ENCODE data around the gene CCNG2.

The CCNG2 gene

DNA sequence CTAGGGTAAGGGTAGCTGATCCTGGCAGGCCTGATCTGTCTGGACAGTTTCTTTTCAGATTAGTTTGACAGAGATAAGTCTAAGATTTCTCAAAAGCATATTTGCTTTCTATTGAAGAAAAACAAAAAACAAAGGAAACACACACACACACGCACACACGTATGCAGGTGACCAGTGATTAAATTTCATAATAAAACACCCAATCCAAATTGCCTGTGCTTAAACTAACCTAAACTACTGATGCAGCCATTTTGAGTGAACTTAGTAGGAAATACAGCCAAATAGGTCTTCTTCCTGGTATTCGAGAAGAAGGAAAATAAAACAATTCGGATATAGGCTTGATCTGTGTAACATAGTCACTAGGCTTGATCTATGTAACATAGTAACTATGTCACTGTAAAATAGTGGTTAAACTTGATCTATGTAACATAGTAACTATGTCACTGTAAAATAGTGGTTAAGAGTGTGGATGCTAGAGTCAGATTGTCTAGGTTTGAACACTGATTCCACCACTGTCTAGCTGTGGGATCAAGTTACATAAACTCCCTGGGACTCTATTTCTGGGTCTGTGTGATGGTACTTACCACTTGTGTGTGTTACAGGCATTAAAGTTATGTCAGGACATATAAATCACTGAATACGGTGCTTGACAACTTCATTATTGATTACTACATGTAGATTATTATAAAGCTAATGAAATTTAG is 9.8 kb upstream of the CCNG2 start:
- DNase-seq (ENCODE audit: low spot score): no peak

DNA sequence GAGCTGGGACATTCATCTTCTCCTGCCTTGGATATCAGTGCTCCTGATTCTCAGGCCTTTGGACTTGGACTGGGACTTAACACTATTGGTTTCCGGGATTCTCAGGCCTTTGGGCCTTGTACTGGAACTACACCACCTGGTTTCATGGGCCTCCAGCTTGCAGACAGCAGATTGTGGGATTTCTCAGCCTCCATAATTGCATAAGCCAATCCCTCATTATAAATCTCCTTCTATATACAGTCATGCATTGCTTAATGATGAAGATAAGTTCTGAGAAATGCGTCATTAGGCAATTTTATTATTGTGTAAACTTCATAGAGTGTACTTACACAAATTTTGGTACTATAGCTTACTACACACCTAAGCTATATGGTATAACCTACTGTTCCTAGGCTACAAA is 8.9 kb upstream of the CCNG2 start:
- no peak for DNase-seq (ENCODE audit: low spot score)

DNA sequence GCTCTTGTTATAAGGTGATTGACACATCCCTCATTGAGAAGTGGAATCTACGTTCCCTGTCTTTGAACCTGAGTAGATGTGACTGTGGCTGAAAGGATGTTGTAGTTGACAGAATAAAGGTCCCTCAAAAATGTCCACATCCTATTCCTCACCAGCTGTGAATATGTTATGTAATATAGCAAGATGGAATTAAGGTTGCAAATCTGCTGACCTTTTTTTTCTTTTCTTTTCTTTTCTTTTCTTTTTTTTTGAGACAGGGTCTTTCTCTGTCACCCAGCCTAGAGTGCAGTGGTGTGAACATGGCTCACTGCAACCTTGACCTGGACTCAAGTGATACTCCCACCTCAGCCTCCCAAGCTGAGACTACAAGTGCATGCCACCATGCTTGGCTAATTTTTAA is 7.2 kb upstream of the CCNG2 start:
- DNase-seq (ENCODE audit: low spot score): no peak

DNA sequence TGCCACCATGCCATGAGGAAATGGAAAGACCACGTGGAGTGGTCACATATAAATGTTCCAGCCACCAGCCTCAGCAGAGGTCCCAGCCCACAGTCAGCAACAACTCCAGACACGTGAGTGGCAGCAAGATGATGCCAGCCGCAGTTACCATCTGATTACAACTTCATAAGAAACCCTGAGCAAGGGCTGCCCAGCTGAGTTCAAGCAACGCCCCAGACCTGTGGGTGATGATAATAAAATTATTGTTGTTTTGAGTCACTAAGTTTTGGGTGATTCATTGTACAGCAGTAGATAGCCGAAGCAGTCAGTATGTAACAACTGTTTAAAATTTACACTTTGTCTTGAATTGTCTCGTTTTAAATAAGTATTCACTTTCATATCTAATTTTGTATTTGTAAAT is 5.8 kb upstream of the CCNG2 start:
- no peak for DNase-seq (ENCODE audit: low spot score)

DNA sequence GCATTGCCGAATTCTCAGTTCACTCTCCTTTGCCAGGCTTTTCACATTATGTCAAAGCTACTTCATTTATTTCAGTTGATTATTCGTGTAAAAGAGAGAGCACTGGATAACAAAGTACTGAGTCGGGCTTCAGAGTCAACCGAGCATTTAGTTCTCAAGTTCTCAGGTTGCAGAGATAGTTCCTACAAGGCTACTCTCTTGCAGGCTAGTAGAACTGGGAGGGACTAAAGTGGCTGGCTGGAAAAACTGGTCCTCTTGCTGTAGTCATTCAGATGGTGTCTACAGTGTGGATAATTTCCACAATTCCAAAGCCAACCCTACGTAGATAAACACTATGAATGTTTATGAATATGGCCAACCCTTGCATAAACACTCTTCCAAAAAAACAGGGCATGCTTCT is 4.6 kb upstream of the CCNG2 start:
- peak; percentile 50 for DNase-seq (ENCODE audit: low spot score)

DNA sequence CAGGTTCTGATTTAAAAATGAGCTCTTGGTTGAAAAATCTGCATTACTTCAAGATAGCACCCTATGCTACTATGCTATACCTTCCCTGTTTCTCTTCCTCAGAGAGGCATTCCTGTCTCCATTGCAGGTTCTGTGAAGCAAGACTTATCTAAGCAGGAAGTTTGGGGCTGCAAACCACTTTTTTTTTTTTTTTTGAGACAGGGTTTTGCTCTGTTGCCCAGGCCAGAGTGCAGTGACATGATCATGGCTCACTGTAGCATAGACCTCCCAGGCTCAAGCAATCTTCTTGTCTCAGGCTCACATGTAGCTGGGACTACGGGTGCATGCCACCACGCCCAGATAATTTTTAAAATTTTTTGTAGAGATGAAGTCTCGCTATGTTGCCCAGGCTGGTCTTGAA is 4.0 kb upstream of the CCNG2 start:
- DNase-seq (ENCODE audit: low spot score): peak; percentile 46

DNA sequence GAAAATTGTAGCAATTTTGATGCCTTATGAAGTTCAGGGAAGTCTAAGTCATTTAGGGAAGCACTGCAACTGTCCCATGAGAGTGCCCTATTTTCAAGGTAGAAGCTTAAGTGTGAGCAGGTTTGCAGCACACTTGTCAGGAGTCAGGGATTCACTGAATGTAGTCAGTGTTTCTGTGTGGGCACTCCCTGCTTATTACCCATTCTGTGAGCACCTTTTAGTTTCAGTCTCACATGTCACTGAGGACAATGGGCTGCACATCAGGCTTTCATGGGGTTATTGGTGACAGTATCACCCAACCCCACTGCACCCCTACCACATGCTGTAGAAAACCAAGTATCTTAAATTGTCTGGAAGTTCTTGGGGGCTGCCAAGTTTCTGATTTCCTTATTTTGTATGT is 2.9 kb upstream of the CCNG2 start:
- DNase-seq (ENCODE audit: low spot score): no peak

DNA sequence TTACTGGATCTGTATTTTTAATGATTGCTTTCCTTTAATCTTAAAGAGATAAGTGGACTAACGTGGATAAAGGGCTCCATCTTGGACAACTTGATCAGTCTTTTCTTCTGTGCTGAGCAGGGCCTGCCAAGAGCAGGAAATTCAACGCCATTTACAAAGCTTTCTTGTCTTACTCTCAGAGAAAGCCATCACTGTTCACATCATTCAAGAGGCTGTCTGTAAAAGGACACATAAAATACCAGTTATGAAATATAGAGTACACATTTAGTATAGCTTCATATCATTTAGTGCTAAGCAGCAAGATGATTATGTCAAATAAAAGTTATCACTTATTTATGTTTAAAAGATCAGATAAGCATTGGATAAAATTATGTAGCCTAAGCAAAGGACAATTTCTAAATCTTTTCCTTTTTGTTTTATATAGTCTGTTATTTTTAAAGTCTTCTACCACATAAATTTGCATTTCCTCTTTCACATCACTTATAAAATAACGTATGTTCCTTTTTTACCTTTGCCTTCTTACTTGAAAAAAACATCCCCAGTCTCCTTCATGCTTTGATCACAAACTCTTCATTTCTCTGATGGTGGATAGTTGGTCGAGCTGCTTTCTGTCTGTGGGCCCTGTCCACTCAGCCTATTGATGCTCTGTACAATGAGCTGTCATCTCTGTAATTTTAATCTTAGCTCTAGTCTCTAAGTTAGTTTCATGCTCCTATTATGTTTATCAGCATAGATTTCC is 2.1 kb upstream of the CCNG2 start:
- DNase-seq (ENCODE audit: low spot score): no peak

DNA sequence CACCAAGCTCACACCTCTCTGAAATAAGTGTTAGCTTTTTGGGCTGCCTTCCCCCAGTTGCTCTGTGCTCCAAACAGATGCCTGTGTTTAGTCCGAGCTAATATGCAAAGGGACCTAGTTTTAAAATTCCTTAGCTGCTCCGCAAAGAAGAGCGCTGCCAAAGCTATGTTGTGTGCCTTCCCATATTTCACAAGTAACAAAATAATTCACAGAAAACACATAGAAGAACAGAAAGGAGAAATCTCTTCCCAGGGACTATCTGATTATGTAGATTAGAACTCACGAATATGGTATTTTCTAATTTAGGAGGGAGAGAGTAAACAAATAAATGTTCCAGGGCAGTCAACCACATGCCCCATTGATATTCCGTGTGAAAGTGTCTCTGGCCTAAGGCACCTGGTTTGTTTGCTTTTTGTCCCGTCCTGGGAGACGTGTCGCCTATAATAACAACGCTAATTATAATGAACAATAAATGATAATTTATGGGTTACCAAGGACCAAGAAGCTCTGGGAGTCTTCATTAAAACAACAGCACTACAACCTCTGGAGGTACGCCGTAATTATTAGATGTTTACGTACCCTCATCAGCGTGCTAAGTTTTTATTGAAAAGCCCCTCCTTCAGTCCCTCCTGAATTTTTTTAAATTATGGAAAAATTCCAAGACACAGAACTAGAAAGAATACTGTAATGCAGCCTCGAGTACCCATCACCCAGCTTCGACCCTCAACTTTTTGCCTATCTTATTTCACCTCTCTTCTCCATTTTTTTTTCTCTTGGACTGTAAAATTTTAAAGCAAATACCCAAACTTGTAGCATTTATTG is 1.2 kb upstream of the CCNG2 start:
- DNase-seq (ENCODE audit: low spot score): no peak

DNA sequence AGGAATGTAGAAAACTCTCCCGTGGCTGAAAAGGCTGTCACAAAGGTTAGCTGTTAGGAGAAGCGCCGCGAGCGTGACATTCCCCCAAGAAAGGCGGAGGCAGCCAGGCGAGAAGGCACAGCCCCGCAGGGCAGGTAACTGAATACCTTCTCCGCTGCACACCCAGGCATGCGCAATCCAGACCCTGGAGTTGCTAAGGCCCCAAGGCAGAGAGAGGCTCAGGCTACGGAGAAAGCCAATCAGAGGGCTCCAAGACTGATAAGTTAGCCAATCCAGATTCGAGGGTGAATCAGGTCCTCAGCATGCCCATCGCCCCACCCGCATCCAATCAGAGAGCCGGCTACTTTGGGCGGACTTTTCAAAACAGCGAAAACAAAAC is 485 bp upstream of the CCNG2 start:
- peak; percentile 100 for DNase-seq (ENCODE audit: low spot score)

DNA sequence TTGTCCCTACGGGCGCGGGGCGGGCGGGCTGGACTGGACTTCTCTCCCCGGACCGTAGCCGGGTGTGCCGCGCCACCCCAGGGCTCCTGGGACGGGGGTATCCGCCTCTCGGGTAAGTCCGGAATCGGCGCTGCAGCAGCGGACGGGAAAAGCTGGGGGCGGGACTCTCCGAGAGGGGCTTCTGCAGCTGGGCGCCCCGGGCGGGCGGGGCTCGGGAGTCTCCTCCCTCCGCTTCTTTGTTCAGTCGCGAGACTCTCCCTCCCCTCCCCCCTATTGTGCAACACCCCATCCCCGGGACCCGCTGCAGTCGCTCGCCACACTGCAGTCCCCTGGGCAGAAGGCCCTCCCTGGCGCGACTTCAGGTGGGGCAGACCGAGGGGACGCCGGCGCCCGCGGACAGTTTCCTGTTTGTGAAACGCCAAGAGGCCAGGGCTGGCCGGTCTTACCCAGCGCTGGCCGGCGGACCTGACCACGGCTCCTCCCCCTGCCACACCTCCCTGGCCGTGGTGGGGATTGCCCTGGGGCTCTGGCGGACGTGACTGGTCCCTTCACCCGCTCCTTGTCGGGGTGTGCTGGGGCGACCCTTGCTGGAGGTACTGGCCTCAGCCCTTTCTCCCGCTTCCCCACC is 966 bp downstream of the CCNG2 start:
- peak; percentile 90 for DNase-seq (ENCODE audit: low spot score)

DNA sequence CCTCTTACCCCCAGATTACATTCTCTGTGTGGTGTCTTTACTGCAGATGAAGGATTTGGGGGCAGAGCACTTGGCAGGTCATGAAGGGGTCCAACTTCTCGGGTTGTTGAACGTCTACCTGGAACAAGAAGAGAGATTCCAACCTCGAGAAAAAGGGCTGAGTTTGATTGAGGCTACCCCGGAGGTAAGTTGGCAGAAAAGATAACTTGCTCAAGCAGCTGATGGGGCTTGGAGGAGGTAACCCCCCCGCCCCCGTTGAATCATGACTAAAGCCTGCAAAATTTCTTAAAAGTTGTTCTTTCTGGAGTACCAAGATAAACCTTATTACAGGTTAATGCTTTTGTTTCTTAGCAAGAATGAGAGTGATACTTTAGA is 1.5 kb downstream of the CCNG2 start:
- DNase-seq (ENCODE audit: low spot score): no peak

DNA sequence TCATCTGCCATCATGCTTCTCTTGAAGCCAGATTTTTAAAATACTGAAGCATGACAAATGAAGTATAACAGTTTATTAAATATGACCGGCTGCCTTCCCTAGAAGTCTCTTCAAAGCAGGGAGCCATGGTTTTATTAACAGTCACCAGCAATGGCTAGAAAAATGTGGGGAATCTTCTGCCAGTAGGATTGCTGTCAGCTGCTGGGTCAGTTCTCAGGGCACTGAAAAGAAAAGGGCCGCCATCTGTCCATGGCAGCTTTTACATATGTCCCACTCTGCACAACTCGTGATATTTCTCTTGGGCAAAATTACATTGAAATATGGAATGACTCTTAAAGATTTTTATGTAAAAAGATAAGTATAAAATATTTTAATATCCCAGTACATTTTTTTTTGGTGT is 2.8 kb downstream of the CCNG2 start:
- DNase-seq (ENCODE audit: low spot score): no peak

DNA sequence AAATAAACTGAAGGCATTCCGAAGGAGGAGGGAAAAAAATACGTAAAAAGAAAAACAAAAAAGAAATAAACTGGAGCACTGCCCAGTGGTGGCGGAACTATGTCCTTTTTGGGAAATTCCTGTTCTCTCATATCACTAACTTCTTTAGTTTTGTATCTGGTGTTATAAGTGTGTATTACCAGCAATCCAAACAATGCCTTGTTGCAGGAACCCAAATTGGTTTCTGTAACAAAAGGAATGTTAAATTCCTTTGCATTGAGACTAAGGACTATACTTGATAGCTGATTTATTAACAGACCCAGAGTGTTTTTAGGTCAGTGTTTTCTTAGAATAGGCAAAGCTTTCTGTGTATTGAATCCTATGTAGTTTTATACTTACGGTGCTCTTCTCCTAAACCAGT is 6.6 kb downstream of the CCNG2 start:
- DNase-seq (ENCODE audit: low spot score): peak; percentile 52

DNA sequence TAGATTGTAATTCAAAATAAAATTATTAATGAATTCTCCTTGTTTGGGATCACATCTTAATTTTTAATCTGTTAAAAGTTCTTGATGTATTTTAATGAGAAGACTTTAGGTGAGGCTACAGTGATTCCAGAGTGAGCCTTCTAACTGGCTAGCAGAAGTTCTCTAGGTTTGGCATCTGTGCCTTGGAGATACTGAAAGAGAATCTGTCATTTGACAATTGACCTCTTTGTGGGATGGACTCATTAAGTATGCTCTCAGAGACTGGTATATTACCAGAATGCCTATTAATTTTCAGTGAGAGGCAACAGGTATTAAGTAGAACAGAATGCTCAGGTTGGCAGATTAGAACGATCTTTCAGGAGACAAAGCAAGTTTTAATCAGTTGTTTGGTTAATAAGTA is 10.2 kb downstream of the CCNG2 start:
- no peak for DNase-seq (ENCODE audit: low spot score)

DNA sequence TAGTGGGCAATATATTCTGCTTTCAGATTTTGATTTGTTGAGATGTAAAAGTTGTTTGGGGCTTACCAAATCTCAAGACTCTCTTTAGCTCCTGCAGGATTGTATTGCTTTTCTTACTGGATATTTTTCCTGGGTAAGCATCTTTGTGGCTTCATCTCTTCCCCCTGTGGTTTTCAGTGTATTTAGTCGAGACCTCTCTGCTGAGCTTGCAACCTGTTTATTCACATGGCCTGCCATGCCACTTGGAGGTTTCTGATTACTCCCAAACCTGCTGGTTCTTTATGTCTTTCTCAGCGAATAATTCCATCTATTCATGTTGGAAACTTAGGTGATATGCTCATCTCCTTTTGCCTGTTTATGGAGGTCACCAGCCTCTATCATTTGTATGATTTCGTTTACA is 10.9 kb downstream of the CCNG2 start:
- no peak for DNase-seq (ENCODE audit: low spot score)

DNA sequence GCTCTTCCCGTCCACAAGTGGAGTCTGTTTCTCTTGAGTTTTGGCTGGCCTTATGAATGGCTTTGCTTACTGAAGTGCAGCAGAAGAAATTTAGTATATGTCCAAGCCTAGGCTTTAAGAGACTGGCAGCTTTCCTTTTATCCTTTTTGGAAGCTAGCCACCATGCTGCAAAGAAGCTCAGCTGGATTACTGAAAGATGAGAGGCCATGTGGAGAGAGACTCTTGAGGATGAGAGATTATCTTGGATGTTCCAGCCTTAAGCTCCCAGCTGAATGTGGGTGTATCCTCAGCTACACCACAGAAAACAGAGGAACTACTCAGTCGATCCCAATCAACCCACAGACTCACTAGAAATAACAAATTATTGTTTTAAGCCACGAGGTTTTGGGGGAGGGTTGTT is 12.5 kb downstream of the CCNG2 start:
- no peak for DNase-seq (ENCODE audit: low spot score)

DNA sequence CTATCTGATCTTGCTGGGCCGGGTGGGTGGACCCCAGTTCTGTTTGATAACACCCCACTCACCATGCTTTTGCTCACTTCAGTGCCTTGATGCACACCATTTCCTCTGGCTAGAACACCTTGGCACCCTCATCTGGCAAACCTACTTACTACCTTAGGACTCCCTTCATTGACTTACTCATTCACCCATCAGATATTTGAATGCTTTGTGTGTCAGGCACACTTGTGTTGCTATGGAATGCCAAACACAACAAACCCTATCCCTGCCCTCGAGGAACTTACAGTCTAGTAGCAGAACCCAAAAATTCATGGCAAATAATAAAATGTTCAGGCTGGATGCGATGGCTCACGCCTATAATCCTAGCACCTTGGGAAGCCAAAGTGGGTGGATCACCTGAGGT is 13.9 kb downstream of the CCNG2 start:
- DNase-seq (ENCODE audit: low spot score): peak; percentile 67

DNA sequence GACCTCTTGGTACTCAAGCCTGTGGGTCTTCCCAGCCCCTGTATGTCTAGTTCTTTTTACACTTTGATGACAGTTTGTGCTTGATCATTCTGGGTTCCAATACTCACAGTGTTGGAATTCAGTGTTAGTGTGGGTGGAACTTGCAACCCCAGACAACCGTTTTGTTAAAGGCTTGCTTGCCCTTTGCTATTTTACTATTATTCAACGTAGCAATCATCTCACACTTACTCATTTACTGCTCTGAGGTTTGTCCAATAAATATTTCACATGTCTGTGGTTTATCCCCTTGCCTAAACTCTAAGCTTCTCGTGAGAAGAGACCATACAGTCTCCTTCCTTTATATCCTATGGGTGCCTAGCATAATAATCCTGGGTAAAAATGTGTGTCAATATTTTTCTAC is 15.3 kb downstream of the CCNG2 start:
- peak; percentile 93 for DNase-seq (ENCODE audit: low spot score)

DNA sequence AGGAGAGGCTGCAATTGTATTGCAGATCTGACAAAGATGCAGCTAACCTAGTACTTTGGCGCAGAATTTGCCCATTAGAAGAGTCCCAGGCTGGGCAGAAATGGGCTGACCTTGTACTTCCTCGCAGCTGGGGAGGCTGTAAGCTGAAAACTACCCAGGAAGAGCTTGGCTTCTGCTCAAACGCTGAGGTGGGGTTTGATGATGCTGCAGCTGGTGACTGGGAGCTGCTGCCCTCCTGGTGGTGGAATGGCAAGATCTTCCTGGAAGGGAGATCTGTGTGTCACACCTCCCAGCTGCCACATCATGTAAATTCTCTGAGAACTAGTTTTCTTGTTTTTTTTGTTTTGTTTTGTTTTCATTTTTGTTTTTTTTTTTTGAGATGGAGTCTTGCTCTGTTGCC is 17.4 kb downstream of the CCNG2 start:
- no peak for DNase-seq (ENCODE audit: low spot score)

DNA sequence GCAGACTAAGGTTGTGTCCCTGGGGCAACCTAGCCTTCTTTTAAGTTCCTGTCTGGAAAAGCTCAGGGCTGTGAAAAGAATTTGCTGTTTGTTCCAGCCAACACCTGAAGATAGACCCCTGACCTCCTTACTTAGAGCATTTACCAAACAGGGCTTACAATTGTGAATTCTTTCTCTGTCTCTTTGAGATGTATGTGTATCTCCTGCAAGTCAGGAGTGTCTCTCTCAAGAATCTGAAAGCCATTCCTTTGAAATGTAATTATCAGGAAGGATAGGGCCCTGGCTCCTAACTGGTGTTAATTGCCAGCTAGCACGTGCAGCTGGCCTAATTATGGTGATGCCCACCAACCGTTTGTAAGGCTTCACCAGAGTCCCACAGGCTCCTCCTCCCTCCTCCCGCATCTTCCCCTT is 18.2 kb downstream of the CCNG2 start:
- no peak for DNase-seq (ENCODE audit: low spot score)

DNA sequence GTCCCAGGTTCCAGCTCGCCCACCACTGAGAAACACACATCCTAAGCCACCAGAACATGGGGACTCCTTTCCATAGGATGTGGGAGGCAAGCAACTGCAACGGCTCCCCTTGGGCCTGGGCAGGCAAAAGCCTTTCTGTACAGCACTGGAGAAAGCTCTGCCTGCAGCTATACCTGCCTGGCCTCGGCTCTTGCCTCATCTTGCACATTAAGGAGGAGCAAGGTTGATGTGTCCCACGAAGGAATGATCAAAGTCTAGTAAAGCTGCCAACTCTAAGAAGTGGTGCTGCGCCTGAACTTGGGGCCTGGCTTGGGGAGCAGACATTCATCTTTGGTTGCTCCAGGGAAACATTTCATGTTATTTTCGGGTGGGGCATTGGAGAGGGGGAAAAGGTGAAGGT is 19.6 kb downstream of the CCNG2 start:
- DNase-seq (ENCODE audit: low spot score): no peak

DNA sequence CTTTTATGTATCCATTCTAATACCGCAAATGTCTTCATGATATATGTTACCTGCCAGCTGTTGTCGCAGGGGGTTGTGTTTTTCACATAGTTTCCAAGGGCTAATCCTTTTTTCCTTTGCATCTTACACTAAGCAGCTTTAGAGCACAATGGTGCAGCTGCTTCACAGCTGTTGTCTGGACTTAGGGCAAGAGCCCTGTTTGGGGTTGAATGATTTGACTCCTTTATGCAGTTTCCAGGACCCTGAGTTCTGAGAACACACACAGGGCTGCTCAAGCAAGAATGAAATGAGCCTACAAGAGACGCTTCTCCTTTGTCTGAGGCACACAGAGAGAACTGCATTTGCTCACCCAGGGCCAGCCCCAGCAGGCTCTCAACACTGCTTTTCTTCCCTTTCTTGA is 20.2 kb downstream of the CCNG2 start:
- DNase-seq (ENCODE audit: low spot score): no peak
